Heart left ventricle (tissue), 16 donors: ENCODE measurements around the gene SUSD4. TPM values are rescaled to one million over a fixed set of nuclear protein-coding genes. Genes with fewer than 3 reads are reported as not detected.

Experiments used
- ATAC-seq, 4 donors: fragments of 200-7000 bp; cut with Tn5 transposase; one replicate each; pipeline ENCODE4 v1.9.1; 2020 to 2022; ENCODE audit warnings: moderate library complexity in 4 of 4, mild to moderate bottlenecking in 3 of 4, moderate number of reproducible peaks in 1 of 4
- DNase-seq, 5 donors: peaks; one replicate each; pipeline ENCODE4 v3.0.0-alpha.2; 2020
- H3K27ac ChIP-seq, 12 donors: fragments of 200-600 bp; sonication (generic) in 4 of 12; one replicate each; pipeline versions ENCODE4 v1.5.0 to v1.8.0; 2016 to 2022; ENCODE audit warnings: mild to moderate bottlenecking in 2 of 12
- H3K27me3 ChIP-seq, 9 donors: fragments of 200-600 bp; sonication (generic) in 2 of 9; one replicate each; pipeline versions ENCODE4 v1.5.1 to v1.8.0; 2016 to 2022; ENCODE audit warnings: mild to moderate bottlenecking in 3 of 9
- H3K36me3 ChIP-seq, 9 donors: fragments of 200-600 bp; sonication (generic) in 2 of 9; one replicate each; pipeline versions ENCODE4 v1.5.0 to v1.8.0; 2018 to 2022; ENCODE audit warnings: mild to moderate bottlenecking in 2 of 9
- H3K4me1 ChIP-seq, 12 donors: fragments of 200-600 bp; sonication (generic) in 4 of 12; one replicate each; pipeline versions ENCODE4 v1.5.0 to v1.8.0; 2016 to 2022; ENCODE audit warnings: mild to moderate bottlenecking in 3 of 12
- H3K4me3 ChIP-seq, 12 donors: fragments of 200-600 bp; sonication (generic) in 4 of 12; one replicate each; pipeline versions ENCODE4 v1.5.0 to v1.8.0; 2017 to 2022; ENCODE audit warnings: mild to moderate bottlenecking in 9 of 12, moderate library complexity in 4 of 12
- H3K9me3 ChIP-seq, 12 donors: fragments of 200-600 bp; sonication (generic) in 4 of 12; one replicate each; pipeline versions ENCODE4 v1.5.0 to v1.8.0; 2016 to 2022; ENCODE audit warnings: mild to moderate bottlenecking in 1 of 12
- CTCF ChIP-seq, 12 donors: fragments of 200-600 bp; sonication (generic) in 4 of 12; IDR thresholded peaks; one replicate each; pipeline versions ENCODE4 v1.5.0 to v1.8.0; 2018 to 2022; ENCODE audit warnings: antibody characterized with exemption in 12 of 12, mild to moderate bottlenecking in 5 of 12
- POLR2A ChIP-seq, 2 donors: fragments of 450-650 bp; IDR thresholded peaks; one replicate each; pipeline ENCODE4 v1.6.1; 2017; ENCODE audit warnings: antibody characterized with exemption in 2 of 2, mild to moderate bottlenecking in 2 of 2, moderate library complexity in 2 of 2
- WGBS, 4 donors: extraction: QIAGEN DNeasy Blood & Tissue Kit in 2 of 4; methylation state at CpG; one replicate each; pipeline versions ENCODE4 v1.1.5 to v1.1.7; 2013 to 2018; 5-methylcytosine and 5-hydroxymethylcytosine counted together
- intact Hi-C, 10 donors: fragments of 100-400 bp; cut with DNase I; formaldehyde crosslinking; loops; one replicate each; pipeline versions ENCODE4 v1.11.1 to v1.14.2; 2022
- polyA plus RNA-seq, 2 donors: library from polyadenylated mRNA; stranded (reverse); fragments of 200-250 nt; gene quantifications; one replicate each; pipeline ENCODE4 v1.2.3, GENCODE V29; 2013
- total RNA-seq, 9 donors: library from RNA; depleted of rRNA in 2 of 9; stranded (reverse); fragments of >200 nt in 2 of 9; fragmentation: NEBNext Ultra II Directional in 3 of 9; extraction: Animal tissue kit (Norgen Biotek cat#: 25700) in 3 of 9; gene quantifications; one replicate each; pipeline versions ENCODE4 v1.1.0 to v1.2.4, GENCODE V29; 2016 to 2023
- donor health status: ischemic (EF 13 %, LVEDD 7.1; RV severe dilation, severe dysfunction).
- donor health status: healthy with polysubstance abuse.
- donor health status: DM: no; HTN: yes; CAD: no.
- donor health status: DM: no; HTN: no; CAD: no.
- donor health status: ischemic (EF 25% LVEDD 6.9; RV normal size, moderate dysfunction).
- donor health status: ischemic (EF 25% LVEDD 5.7; RV mildly dilated, moderate dysfunction).
- donor health status: healthy.
- donor health status: DM: yes; HTN: yes; CAD: no.
- donor health status: ischemic (EF 35%, LVEDD 5.7; RV mildly dilated, moderate dysfunction).
- donor health status: nonischemic (EF 11% LVEDD 7.7; RV severe dilation, severe dysfunction).
- donor health status: DM: yes; HTN: yes; CAD: no.
- donor health status: PGD.
- donor health status: ischemic (EF 29% LVEDD 5.4; RV normal size, mild dysfunction).
- donor health status: nonischemic (EF 23%, LVEDD 6.1; RV moderate dilation, normal function).

SUSD4 gene
- total and polyA plus RNA-seq, 11 donors: 0.40 to 27.2 (median 2.4) TPM

GRCh38 chr1:223311826-223312225 lies 52.1 kb downstream of the SUSD4 start:
- no peaks in the 10 kb centered on the region for H3K4me1 ChIP-seq
- TF ChIP-seq CTCF (IDR thresholded peaks at IDR 0.05) (no peak), POLR2A (IDR thresholded peaks at IDR 0.05) (no peak)
- no peak for DNase-seq
- H3K36me3 ChIP-seq: no peaks in the 10 kb centered on the region
- WGBS, 4 donors: 87 to 95% (median 93%) methylated on average over 3 of the region's 3 CpGs
- H3K9me3 ChIP-seq: no peaks in the 10 kb centered on the region
- no peak overlapping the region for H3K27ac ChIP-seq
- no peak overlapping the region for H3K4me3 ChIP-seq
- ATAC-seq: no peak
- intact Hi-C loops: no loop called here
- no peaks in the 10 kb centered on the region for H3K27me3 ChIP-seq

DNA sequence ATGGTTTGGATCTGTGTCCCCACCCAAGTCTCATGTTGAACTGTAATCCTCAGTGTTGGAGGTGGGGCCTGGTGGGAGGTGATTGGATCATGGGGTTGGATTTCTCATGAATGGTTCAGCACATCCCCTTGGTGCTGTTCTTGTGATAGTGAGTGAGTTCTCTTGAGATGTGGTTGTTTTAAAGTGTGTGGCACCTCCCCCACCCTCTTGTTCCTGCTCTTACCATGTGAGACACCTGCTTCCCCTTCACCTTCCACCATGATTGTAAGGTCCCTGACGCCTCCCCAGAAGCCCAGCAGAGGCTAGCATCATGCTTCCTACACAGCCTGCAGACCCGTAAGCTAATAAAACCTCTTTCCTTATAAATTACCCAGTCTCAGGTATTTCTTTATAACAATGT lies 55.8 kb downstream of the SUSD4 start:
- H3K4me1 ChIP-seq: no peaks in the 10 kb centered on the region
- H3K27me3 ChIP-seq: no peaks in the 10 kb centered on the region
- TF ChIP-seq CTCF (IDR thresholded peaks at IDR 0.05) (no peak), POLR2A (IDR thresholded peaks at IDR 0.05) (no peak)
- no peaks in the 10 kb centered on the region for H3K36me3 ChIP-seq
- H3K27ac ChIP-seq: no peak overlapping the region
- WGBS, 4 donors: 67 to 80% (median 79%) methylated on average over 2 of the region's 2 CpGs
- no peak for ATAC-seq
- no peak overlapping the region for H3K4me3 ChIP-seq
- intact Hi-C loops: no loop called here
- H3K9me3 ChIP-seq: peaks cover 0 to 5% (median 0%) of the 10 kb centered on the region in 12 donors
- no peak for DNase-seq

GRCh38 chr1:223307544-223307943 lies 56.4 kb downstream of the SUSD4 start:
- no peak for TF ChIP-seq POLR2A (IDR thresholded peaks at IDR 0.05)
- TF ChIP-seq CTCF (IDR thresholded peaks at IDR 0.05): no peak
- 68 to 86% (median 76%) methylated on average over 5 of the region's 5 CpGs for WGBS, 4 donors

GRCh38 chr1:223304931-223305330 lies 59.0 kb downstream of the SUSD4 start:
- DNase-seq: no peak
- 33 to 74% (median 63%) methylated on average over 1 of the region's 1 CpG for WGBS, 4 donors
- no peaks in the 10 kb centered on the region for H3K36me3 ChIP-seq
- no peaks in the 10 kb centered on the region for H3K27me3 ChIP-seq
- intact Hi-C loops: no loop called here
- no peak overlapping the region for H3K4me3 ChIP-seq
- peaks cover 0 to 7% (median 0%) of the 10 kb centered on the region in 12 donors for H3K9me3 ChIP-seq
- no peak overlapping the region for H3K27ac ChIP-seq
- no peak for ATAC-seq
- TF ChIP-seq POLR2A (IDR thresholded peaks at IDR 0.05) (no peak), CTCF (IDR thresholded peaks at IDR 0.05) (no peak)
- H3K4me1 ChIP-seq: no peaks in the 10 kb centered on the region

More at GRCh38 chr1:223307544-223307943, 56.4 kb downstream of the SUSD4 start:
- ATAC-seq (no peak), DNase-seq (no peak)
- Histone ChIP-seq H3K4me3 (no peak overlapping the region), H3K36me3 (no peaks in the 10 kb centered on the region), H3K9me3 (peaks cover 0 to 7% (median 0%) of the 10 kb centered on the region in 12 donors), H3K4me1 (no peaks in the 10 kb centered on the region), H3K27ac (no peak overlapping the region), H3K27me3 (no peaks in the 10 kb centered on the region)
- intact Hi-C loops: no loop called here
